ENCODE data around the gene MEGF6.

MEGF6 gene

GRCh38 chr1:3471356-3472087 lies 139.8 kb downstream of the MEGF6 start:
- H3K27ac ChIP-seq, result no peak overlapping the region
- TF ChIP-seq ZFX (IDR thresholded peaks at IDR 0.05), result no peak
- TF ChIP-seq CTCF (conservative IDR thresholded peaks at IDR 0.05), result no peak

GRCh38 chr1:3470650-3471355 lies 140.5 kb downstream of the MEGF6 start:
- no peak for TF ChIP-seq ZFX (IDR thresholded peaks at IDR 0.05)
- no peak for TF ChIP-seq CTCF (conservative IDR thresholded peaks at IDR 0.05)
- H3K27ac ChIP-seq, result no peak overlapping the region

GRCh38 chr1:3469849-3470649 lies 141.3 kb downstream of the MEGF6 start:
- no peak for TF ChIP-seq CTCF (conservative IDR thresholded peaks at IDR 0.05)
- TF ChIP-seq ZFX (IDR thresholded peaks at IDR 0.05), result no peak
- H3K27ac ChIP-seq, result no peak overlapping the region

- no peak overlapping the region for H3K27ac ChIP-seq
- TF ChIP-seq ZFX (IDR thresholded peaks at IDR 0.05) (no peak), CTCF (conservative IDR thresholded peaks at IDR 0.05) (no peak)
Observed at GRCh38 chr1:3469104-3469848, 142.0 kb downstream of the MEGF6 start.

GRCh38 chr1:3468236-3469103 lies 142.8 kb downstream of the MEGF6 start:
- no peak overlapping the region for H3K27ac ChIP-seq
- no peak for TF ChIP-seq ZFX (IDR thresholded peaks at IDR 0.05)
- TF ChIP-seq CTCF (conservative IDR thresholded peaks at IDR 0.05), result no peak
